ENCODE data around the gene IBTK.

GRCh38 chr6:82160255-82160990 lies 87.1 kb downstream of the IBTK start:
- no peak for TF ChIP-seq CTCF (IDR thresholded peaks at IDR 0.05; ENCODE audit: low read length)
- TF ChIP-seq EZH2 (IDR thresholded peaks at IDR 0.05; ENCODE audit: borderline replicate concordance, low read length): no peak

Measured in OCI-LY1 (cell line).